Prostate gland (tissue), 2 donors: Measurements from ENCODE around the gene TACC2.

Source experiments
- POLR2A ChIP-seq: fragments of 450-650 bp; IDR thresholded peaks from one replicate; pipeline ENCODE4 v1.6.1; 2016; ENCODE audit warnings: antibody characterized with exemption, mild to moderate bottlenecking
- POLR2AphosphoS5 ChIP-seq: sonication (generic); formaldehyde crosslinking; IDR thresholded peaks from one replicate; pipeline ENCODE4 v1.6.1; 2017; ENCODE audit warnings: antibody characterized with exemption
- TF ChIP-seq, protein P1 (sequence below), 4 experiments: fragments of 200-600 bp in 2 of 4; fragments of 450-650 bp in 2 of 4; sonication (generic) in 2 of 4; IDR thresholded peaks; 1 replicate in 3 of 4; 2 replicates in 1 of 4; pipeline ENCODE4 v1.5.1; 2016 to 2019; ENCODE audit warnings: antibody characterized with exemption in 4 of 4, mild to moderate bottlenecking in 2 of 4, moderate library complexity in 2 of 4

DNA sequence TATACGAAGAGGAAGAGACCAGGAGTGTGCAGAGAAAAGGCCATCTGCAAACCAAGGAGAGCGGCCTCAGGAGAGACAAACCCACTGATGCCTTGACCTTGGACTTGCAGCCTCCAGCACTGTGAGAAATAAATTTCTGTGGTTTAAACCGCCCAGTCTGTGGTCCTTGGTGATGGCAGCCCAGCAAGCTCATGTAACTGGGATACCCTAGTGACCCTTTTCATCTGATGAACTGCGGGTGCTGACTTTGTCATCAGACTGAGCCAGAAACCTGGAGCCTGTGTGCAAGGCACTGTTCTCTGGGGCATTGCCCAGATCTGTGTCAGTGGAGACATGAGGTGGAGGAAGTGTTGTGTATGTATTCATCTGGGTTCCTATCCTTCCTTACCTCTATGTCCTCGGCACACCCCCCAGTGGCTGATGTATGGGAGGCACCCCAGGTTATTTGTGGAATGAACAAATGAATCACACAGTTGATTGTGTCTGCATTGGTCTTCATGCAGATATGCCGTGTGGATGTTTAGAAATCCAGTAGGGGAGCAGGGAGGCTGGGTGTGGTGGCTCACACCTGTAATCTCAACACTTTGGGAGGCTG lies 217.6 kb downstream of the TACC2 start:
- TF ChIP-seq, protein P1, sequence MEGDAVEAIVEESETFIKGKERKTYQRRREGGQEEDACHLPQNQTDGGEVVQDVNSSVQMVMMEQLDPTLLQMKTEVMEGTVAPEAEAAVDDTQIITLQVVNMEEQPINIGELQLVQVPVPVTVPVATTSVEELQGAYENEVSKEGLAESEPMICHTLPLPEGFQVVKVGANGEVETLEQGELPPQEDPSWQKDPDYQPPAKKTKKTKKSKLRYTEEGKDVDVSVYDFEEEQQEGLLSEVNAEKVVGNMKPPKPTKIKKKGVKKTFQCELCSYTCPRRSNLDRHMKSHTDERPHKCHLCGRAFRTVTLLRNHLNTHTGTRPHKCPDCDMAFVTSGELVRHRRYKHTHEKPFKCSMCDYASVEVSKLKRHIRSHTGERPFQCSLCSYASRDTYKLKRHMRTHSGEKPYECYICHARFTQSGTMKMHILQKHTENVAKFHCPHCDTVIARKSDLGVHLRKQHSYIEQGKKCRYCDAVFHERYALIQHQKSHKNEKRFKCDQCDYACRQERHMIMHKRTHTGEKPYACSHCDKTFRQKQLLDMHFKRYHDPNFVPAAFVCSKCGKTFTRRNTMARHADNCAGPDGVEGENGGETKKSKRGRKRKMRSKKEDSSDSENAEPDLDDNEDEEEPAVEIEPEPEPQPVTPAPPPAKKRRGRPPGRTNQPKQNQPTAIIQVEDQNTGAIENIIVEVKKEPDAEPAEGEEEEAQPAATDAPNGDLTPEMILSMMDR (IDR thresholded peaks at IDR 0.05) = no peak
- no peak for TF ChIP-seq POLR2AphosphoS5
- no peak for TF ChIP-seq POLR2A
